NT2/D1 (cell line): Measurements from ENCODE around the gene DPP9.

Source experiments
- SUZ12 ChIP-seq: IDR thresholded peaks from 2 replicates; pipeline ENCODE4 v1.6.1; 2011; ENCODE audit not compliant: insufficient read length, insufficient read depth; ENCODE audit errors: extremely low read depth
- YY1 ChIP-seq: IDR thresholded peaks from 2 replicates; pipeline ENCODE4 v1.6.1; 2011; ENCODE audit not compliant: insufficient read length, insufficient read depth
- ZNF274 ChIP-seq: IDR thresholded peaks from 2 replicates; pipeline ENCODE4 v1.6.1; 2011; ENCODE audit warnings: mild to moderate bottlenecking, low read depth, low read length

GRCh38 chr19:4635754-4636116 is 87.9 kb downstream of the DPP9 start:
- no peak for TF ChIP-seq YY1
- TF ChIP-seq SUZ12 = no peak
- TF ChIP-seq ZNF274 = no peak
